Suppressor macrophage treated with lipopolysaccharide for 4 hours (primary cell): ENCODE data around the gene SLC27A2.

Experiments used
- DNase-seq: peaks from one replicate; pipeline ENCODE4 v3.0.0-alpha.2; 2020

Gene SLC27A2

GRCh38 chr15:50192926-50193620 is 11.1 kb downstream of the SLC27A2 start:
- DNase-seq, result no peak

GRCh38 chr15:50202003-50202402 is 20.0 kb downstream of the SLC27A2 start:
- no peak for DNase-seq

GRCh38 chr15:50206020-50206419 is 24.0 kb downstream of the SLC27A2 start:
- DNase-seq, result no peak

GRCh38 chr15:50209809-50210208 is 27.8 kb downstream of the SLC27A2 start:
- no peak for DNase-seq

- no peak for DNase-seq
These were observed 28.6 kb downstream of the SLC27A2 start for GRCh38 chr15:50210462-50211157.

GRCh38 chr15:50218291-50218690 is 36.3 kb downstream of the SLC27A2 start:
- no peak for DNase-seq

- no peak for DNase-seq
These were observed 36.7 kb downstream of the SLC27A2 start for GRCh38 chr15:50218691-50219090.

GRCh38 chr15:50219820-50220219 is 37.8 kb downstream of the SLC27A2 start:
- DNase-seq, result no peak

- no peak for DNase-seq
These were observed 40.2 kb downstream of the SLC27A2 start for GRCh38 chr15:50222181-50222580.

- DNase-seq, result no peak
These were observed 42.6 kb downstream of the SLC27A2 start for GRCh38 chr15:50224606-50225005.

GRCh38 chr15:50225057-50225456 is 43.1 kb downstream of the SLC27A2 start:
- no peak for DNase-seq

GRCh38 chr15:50225938-50226337 is 43.9 kb downstream of the SLC27A2 start:
- DNase-seq, result no peak

GRCh38 chr15:50227076-50227475 is 45.1 kb downstream of the SLC27A2 start:
- DNase-seq, result no peak

GRCh38 chr15:50228866-50229265 is 46.9 kb downstream of the SLC27A2 start:
- no peak for DNase-seq

- DNase-seq, result no peak
These were observed 47.3 kb downstream of the SLC27A2 start for GRCh38 chr15:50229336-50229735.

- DNase-seq, result no peak
These were observed 49.8 kb downstream of the SLC27A2 start for GRCh38 chr15:50231761-50232160.

- DNase-seq, result no peak
These were observed 50.8 kb downstream of the SLC27A2 start for GRCh38 chr15:50232791-50233190.

GRCh38 chr15:50233192-50233736 is 51.3 kb downstream of the SLC27A2 start:
- no peak for DNase-seq

- DNase-seq, result no peak
These were observed 52.8 kb downstream of the SLC27A2 start for GRCh38 chr15:50234764-50235163.

GRCh38 chr15:50235794-50236193 is 53.8 kb downstream of the SLC27A2 start:
- DNase-seq, result no peak

GRCh38 chr15:50236433-50236832 is 54.4 kb downstream of the SLC27A2 start:
- no peak for DNase-seq

- no peak for DNase-seq
These were observed 56.3 kb downstream of the SLC27A2 start for GRCh38 chr15:50238255-50238654.

- peak; percentile 29 for DNase-seq
These were observed 59.9 kb downstream of the SLC27A2 start for GRCh38 chr15:50241684-50242450.

- DNase-seq, result no peak
These were observed 62.2 kb downstream of the SLC27A2 start for GRCh38 chr15:50244153-50244552.
